A673 (cell line): Measurements from ENCODE around the gene SLC35A3.

Source experiments
- EZH2 ChIP-seq: fragments of 200-600 bp; sonication (generic); IDR thresholded peaks from 2 replicates; pipeline ENCODE4 v1.6.1; 2017; ENCODE audit warnings: borderline replicate concordance, low read depth, mild to moderate bottlenecking, mixed read lengths, antibody characterized with exemption, low read length; ENCODE audit not compliant: poor library complexity, severe bottlenecking
- TF ChIP-seq, protein P1 (sequence below): fragments of 300-800, 200-600 bp; sonication (generic); conservative IDR thresholded peaks from 2 replicates; pipeline ENCODE4 v1.5.1; 2017; ENCODE audit warnings: low read depth, mild to moderate bottlenecking, antibody characterized with exemption, low read length, moderate library complexity, mixed read lengths

DNA sequence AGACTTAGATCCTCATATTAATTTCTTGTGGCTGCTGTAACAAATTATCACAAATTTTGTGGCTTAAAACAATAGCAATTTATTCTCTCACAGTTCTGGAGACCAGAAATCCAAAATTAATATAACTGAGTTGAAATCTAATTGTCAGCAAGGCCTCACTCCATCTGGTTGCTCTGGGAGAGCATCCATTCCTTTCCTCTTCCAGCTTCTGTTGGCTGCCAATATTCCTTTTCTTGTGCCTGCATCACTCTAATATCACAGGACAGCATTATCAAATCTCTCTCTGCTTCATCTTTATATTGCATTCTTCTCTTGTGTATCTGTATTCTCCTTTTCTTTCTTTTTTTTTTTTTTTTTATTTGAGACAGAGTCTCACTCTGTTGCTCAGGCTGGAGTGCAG, 9.3 kb downstream of the SLC35A3 start:
- TF ChIP-seq, protein P1, sequence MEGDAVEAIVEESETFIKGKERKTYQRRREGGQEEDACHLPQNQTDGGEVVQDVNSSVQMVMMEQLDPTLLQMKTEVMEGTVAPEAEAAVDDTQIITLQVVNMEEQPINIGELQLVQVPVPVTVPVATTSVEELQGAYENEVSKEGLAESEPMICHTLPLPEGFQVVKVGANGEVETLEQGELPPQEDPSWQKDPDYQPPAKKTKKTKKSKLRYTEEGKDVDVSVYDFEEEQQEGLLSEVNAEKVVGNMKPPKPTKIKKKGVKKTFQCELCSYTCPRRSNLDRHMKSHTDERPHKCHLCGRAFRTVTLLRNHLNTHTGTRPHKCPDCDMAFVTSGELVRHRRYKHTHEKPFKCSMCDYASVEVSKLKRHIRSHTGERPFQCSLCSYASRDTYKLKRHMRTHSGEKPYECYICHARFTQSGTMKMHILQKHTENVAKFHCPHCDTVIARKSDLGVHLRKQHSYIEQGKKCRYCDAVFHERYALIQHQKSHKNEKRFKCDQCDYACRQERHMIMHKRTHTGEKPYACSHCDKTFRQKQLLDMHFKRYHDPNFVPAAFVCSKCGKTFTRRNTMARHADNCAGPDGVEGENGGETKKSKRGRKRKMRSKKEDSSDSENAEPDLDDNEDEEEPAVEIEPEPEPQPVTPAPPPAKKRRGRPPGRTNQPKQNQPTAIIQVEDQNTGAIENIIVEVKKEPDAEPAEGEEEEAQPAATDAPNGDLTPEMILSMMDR, result no peak
- no peak for TF ChIP-seq EZH2
